ENCODE measurements around the gene POTEJ.
"Not testable (repeated sequence)": the region's sequence is repeated elsewhere in the genome, so short reads cannot be mapped to it uniquely, and the experiment has no call there.

The POTEJ gene

DNA sequence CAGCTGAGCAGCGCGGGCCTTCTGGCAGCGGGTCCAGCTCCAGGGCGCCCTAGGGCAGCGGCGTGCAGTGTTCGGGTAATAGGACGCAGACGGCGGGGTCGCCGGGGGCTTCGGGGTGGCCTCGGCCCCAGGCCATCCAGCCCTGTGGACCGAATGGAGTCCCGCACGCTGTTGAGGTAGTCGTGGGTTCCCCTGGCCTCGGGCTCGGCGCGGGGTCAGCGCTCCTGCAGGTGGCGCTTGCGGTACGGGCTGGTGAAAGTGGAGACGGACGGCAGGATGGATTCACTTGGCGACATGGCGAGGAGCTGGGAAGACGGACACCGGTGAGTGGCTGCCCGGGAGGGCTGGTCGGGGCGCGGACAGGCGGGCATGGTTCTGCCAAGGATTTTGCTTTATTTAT lies 82.2 kb downstream of the POTEJ start:
- peak overlapping the region; percentile 6 for H3K4me3 ChIP-seq (ENCODE audit: insufficient read length, low read depth)
- not testable (repeated sequence) for H3K27me3 ChIP-seq (ENCODE audit: insufficient read depth, insufficient read length); H3K36me3 ChIP-seq (ENCODE audit: insufficient read depth, insufficient read length, low read length); H3K4me1 ChIP-seq (ENCODE audit: insufficient read depth, insufficient read length); H3K9me3 ChIP-seq (ENCODE audit: insufficient read depth, low read length); H3K9ac ChIP-seq (ENCODE audit: insufficient read length, low read depth)
- DNase-seq (ENCODE audit: low read depth, low spot score), result peak; percentile 46

DNA sequence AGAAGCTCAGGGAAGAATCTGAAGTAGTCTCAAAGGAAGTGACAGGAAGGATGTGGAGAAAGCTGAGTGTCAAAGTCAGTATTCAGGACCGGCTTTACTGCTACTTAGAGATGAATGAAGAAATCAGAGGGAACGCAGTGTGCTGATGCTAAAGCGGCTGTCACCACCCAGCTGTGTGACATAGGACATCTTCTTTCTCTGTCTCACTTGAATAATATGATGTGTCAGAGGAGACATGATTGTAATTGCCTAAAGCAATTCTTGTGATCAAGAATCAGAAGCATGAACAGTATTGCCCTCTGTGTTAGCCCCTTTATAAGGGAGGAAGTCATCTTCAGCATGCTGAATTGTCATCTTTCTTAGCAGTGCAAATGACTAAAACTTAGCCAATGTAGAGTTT lies 92.0 kb downstream of the POTEJ start:
- not testable (repeated sequence) for H3K9ac ChIP-seq (ENCODE audit: insufficient read length, low read depth); H3K27me3 ChIP-seq (ENCODE audit: insufficient read depth, insufficient read length); H3K9me3 ChIP-seq (ENCODE audit: insufficient read depth, low read length); H3K4me1 ChIP-seq (ENCODE audit: insufficient read depth, insufficient read length); H3K36me3 ChIP-seq (ENCODE audit: insufficient read depth, insufficient read length, low read length); DNase-seq (ENCODE audit: low read depth, low spot score); H3K4me3 ChIP-seq (ENCODE audit: insufficient read length, low read depth)

Measured in NT2/D1 (cell line).